Measurements from ENCODE around the gene TTC9B. TPM values are rescaled to one million over a fixed set of nuclear protein-coding genes. Genes with fewer than 3 reads are reported as not detected.

TTC9B gene
- total RNA-seq, 1 donor from 2014 or later: not detected

DNA sequence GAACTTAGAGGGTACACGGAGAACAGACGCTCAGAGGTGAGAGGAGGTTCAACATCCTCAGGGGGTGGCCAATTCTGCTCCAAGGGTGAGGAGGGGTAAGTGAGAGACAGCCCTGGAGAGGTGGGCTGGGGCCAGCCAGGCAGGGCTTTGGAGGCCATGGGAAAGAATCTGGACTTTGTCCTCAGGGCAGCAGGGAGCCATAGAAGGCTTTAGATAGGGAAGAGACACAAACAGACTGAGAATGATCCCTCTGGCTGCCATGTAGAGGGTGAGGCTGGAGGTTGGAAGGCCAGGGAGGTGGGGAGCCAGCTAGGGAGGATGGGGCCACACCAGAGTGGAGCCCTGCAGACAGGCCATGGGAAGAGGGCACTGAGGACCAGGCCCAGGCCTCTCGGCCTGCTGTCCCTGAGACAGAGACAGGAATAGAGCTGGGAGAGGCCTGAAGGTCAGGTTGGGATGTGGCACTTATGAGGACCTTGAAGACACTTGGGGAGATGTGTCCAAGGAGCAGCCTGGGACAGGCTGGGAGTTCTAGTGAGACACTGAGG lies 37.5 kb upstream of the TTC9B start:
- Mint-ChIP-seq H3K36me3 (ENCODE audit: low read depth) (peaks cover 31% of the 10 kb centered on the region), H3K27me3 (no peaks in the 10 kb centered on the region), H3K4me3 (no peak overlapping the region), H3K9me3 (no peaks in the 10 kb centered on the region), H3K4me1 (peaks cover 9% of the 10 kb centered on the region), H3K27ac (no peak overlapping the region)
- DNase-seq: no peak
- intact Hi-C loops (cut with micrococcal nuclease): no loop called here

DNA sequence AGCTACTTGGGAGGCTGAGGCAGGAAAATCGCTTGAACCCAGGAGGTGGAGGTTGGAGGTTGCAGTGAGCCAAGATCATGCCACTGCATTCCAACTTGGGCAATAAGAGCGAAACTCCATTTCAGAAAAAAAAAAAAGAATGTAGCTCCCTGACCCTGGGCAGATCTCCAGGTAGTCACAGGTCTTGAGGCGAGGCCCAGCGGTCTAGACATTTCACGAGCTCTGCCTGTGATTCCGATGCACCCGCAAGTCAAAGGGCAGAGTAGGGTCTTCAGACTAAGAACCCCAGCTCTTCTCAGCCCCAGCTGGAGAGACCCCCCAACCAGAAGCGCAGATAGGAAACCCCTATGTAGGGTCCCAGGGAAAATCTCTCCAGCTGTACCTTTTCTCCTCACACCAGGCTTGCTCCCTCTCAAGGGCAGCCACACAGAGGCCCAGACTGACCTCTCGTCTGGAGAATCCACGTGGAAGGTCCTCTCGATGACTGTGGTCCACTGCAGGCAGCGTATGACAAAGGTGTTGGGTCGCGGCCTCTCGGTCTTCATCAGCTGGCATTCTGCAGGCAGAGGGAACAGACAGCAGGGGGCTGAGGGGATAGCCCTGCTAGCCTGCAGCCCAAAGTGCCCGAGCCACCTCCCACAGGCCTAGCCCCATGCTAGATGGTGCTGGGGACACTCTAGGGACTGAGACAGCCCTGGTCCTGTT lies 36.7 kb upstream of the TTC9B start:
- H3K4me3 Mint-ChIP-seq: no peak overlapping the region
- H3K27me3 Mint-ChIP-seq: no peaks in the 10 kb centered on the region
- DNase-seq: no peak
- intact Hi-C loops (cut with micrococcal nuclease): no loop called here
- peaks cover 31% of the 10 kb centered on the region for H3K36me3 Mint-ChIP-seq (ENCODE audit: low read depth)
- H3K27ac Mint-ChIP-seq: no peak overlapping the region
- H3K4me1 Mint-ChIP-seq: peaks cover 9% of the 10 kb centered on the region
- H3K9me3 Mint-ChIP-seq: no peaks in the 10 kb centered on the region

DNA sequence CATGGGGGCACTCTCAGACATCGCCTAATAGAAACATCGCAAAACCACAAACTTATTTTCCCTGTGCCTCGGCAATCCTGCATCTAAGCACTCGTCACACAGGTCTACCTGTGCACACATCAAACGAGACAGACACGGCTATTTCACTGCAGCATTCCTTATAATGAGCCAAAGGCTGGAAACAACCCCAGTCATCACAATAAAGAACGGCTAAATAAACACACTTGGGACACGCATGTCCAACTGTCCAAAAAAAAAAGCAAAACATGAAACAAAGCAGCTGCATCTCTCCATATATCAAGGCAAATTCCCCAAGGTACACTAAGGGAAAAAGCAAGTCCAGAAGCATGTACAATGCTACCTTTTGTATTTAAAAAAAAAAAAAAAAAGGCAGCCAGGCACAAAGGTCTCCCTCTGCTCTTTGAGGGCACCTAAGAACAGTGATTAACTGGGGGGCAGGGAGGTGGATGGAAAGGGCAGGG lies 35.5 kb upstream of the TTC9B start:
- no peak overlapping the region for H3K27ac Mint-ChIP-seq

DNA sequence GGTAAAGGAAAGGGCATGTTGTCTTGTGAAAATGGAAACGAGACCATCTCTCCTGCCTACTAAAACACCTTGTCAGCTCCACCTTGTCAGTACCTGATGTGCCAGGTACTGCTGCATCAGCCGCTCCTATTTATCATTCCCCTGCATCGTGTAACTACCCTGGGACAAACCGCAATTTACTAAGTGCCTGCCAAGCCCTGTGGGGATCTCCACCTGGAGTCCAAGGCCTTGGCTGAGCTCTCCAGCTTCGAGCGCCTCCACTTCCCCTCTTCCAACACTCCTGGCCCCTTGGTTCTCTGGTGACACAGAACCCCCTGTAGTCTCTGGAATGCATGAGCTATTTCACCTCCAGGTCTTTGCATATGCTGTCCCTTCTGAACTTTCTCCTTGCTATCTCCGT lies 34.2 kb upstream of the TTC9B start:
- Mint-ChIP-seq H3K27me3 (no peaks in the 10 kb centered on the region), H3K4me3 (no peak overlapping the region), H3K27ac (no peak overlapping the region), H3K4me1 (peaks cover 9% of the 10 kb centered on the region), H3K9me3 (no peaks in the 10 kb centered on the region), H3K36me3 (ENCODE audit: low read depth) (peaks cover 35% of the 10 kb centered on the region)
- intact Hi-C loops (cut with micrococcal nuclease): no loop called here
- no peak for DNase-seq

More for the DNA sequence above, 35.5 kb upstream of the TTC9B start:
- Mint-ChIP-seq H3K27me3 (no peaks in the 10 kb centered on the region), H3K36me3 (ENCODE audit: low read depth) (peaks cover 34% of the 10 kb centered on the region), H3K9me3 (no peaks in the 10 kb centered on the region), H3K4me1 (peaks cover 11% of the 10 kb centered on the region), H3K4me3 (no peak overlapping the region)
- DNase-seq: no peak
- intact Hi-C loops (cut with micrococcal nuclease): no loop called here

DNA sequence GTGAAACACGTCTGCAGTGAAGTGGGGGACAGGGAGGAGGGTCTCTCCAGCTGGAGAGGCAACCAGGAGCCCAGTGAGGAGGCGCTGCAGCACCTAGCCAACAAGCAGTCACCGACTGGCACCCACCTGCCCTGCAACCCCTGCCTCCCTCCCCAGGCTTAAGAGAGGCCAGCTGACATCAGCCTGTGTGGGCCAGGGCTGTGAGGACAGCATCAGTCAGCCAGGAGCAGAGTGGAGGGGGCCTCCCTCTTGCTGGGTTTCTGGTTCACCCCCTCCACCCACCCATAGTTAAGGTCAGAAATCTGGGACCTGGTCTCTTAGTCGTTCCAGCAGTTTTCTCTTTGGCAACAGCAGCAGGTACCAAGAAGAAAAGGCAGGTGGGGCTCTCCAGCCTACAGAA lies 33.8 kb upstream of the TTC9B start:
- H3K9me3 Mint-ChIP-seq: no peaks in the 10 kb centered on the region
- intact Hi-C loops (cut with micrococcal nuclease): no loop called here
- DNase-seq: no peak
- H3K4me3 Mint-ChIP-seq: no peak overlapping the region
- H3K27me3 Mint-ChIP-seq: no peaks in the 10 kb centered on the region
- H3K36me3 Mint-ChIP-seq (ENCODE audit: low read depth): peaks cover 35% of the 10 kb centered on the region
- peaks cover 9% of the 10 kb centered on the region for H3K4me1 Mint-ChIP-seq
- no peak overlapping the region for H3K27ac Mint-ChIP-seq

DNA sequence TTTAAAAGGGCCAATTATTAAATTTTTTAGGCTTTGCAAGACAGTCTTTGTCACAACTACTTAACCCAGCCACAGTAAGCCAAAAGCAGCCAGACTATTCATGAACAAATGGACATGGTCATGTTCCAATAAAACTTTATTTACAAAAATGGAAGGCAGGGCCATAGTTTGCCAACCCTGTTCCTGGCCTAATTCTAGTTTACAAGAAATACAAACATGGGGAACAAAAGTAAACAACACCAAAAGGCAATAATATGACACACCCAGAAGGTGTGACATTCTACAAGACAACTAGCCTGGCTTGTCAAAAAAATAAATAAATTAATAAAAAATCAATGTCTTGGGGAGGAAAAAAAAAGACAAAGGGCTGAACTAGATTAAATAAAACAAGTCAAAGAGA lies 33.1 kb upstream of the TTC9B start:
- Mint-ChIP-seq H3K9me3 (no peaks in the 10 kb centered on the region), H3K4me3 (no peak overlapping the region), H3K4me1 (peaks cover 8% of the 10 kb centered on the region), H3K36me3 (ENCODE audit: low read depth) (peaks cover 31% of the 10 kb centered on the region), H3K27ac (no peak overlapping the region), H3K27me3 (no peaks in the 10 kb centered on the region)
- DNase-seq: no peak
- intact Hi-C loops (cut with micrococcal nuclease): no loop called here

DNA sequence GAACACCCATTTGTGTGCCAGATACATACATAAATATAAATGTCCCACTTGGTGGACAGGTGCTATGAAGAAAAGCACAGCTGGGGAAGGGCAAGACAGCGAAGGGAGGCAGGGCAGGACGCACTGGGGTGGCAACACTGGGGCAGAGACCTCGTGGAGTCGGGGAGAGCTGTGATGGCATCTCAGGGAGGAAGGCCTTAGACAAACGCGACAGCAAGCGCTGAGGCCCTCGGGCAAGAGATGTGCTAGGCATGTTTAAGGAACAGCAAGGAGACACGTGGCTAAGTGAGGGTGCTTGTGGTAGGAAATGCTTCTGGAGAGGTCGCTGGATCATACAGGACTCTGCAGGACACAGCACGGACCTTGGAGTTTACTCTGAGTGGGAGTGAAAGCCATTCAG lies 31.6 kb upstream of the TTC9B start:
- Mint-ChIP-seq H3K4me3 (no peak overlapping the region), H3K9me3 (no peaks in the 10 kb centered on the region), H3K27me3 (no peaks in the 10 kb centered on the region), H3K36me3 (ENCODE audit: low read depth) (peaks cover 16% of the 10 kb centered on the region), H3K27ac (no peak overlapping the region), H3K4me1 (peaks cover 8% of the 10 kb centered on the region)
- DNase-seq: no peak
- intact Hi-C loops (cut with micrococcal nuclease): no loop called here

DNA sequence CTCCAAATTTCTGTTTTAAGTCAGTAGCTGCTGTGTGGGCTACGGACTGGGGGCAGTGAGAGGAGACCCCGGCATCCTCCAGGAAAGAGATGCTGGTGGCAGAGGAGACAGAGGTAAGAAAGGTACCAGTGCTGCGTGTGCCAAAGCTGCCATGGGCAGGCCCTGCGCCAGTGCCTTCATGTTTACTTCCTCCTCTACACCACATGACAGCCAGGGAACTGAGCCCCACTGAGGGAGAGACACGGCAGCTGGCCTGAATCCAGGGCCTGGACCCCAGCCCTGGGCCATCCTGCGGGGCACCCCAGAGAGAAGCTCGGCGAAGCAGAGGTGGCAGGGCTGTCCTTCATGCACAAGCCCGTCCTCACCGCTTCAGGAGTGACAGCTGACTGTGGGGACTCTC lies 31.0 kb upstream of the TTC9B start:
- Mint-ChIP-seq H3K27me3 (no peaks in the 10 kb centered on the region), H3K36me3 (ENCODE audit: low read depth) (peaks cover 14% of the 10 kb centered on the region), H3K4me1 (peaks cover 8% of the 10 kb centered on the region), H3K4me3 (no peak overlapping the region), H3K27ac (no peak overlapping the region), H3K9me3 (no peaks in the 10 kb centered on the region)
- intact Hi-C loops (cut with micrococcal nuclease): no loop called here
- no peak for DNase-seq

DNA sequence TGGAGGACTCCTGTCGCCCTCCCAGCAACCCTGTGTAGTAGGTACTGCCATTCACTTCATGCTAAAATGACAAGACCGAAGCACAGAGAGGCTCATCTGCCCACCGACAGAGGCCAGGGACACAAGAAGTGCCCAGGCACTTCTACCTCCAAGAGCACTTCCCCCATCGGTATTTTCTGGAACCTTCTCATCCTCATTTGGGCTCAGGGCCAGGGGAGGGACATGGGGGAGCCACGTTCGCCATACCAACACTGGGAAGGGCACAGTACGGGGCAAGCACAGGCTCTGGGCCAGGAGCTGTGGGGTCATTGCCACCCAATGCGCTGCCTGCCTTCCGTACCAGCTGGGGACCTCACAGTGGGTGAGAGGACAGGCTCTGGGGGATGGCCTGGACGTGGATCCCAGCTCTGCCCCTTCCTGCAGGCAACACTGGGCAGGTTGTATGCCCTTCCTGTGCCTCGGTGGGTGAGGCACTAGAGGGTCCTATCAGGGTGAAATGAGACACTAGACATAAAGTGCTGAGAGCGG lies 29.6 kb upstream of the TTC9B start:
- DNase-seq: no peak
- intact Hi-C loops (cut with micrococcal nuclease): no loop called here
- Mint-ChIP-seq H3K36me3 (ENCODE audit: low read depth) (peaks cover 14% of the 10 kb centered on the region), H3K27me3 (no peaks in the 10 kb centered on the region), H3K27ac (no peak overlapping the region), H3K4me1 (peaks cover 8% of the 10 kb centered on the region), H3K4me3 (no peak overlapping the region), H3K9me3 (no peaks in the 10 kb centered on the region)

DNA sequence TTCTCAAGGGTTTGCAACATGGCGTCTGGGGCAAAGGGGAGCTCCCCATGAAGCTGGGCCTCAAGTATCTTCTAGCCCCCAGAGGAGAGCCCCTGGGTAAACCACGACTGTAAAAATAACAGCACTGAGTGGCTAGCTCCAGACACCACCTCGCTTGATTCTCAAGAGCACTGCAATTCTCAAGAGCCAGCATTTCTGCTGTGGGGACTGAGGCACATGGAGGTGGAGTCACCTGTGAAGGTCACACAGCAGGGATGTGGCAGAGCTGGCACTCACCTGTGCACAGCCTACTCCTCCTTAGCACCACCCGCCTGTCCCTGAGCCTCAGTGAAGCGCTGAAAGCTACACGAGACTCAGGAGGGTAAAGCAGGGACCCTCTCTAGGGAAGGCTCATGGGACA lies 29.0 kb upstream of the TTC9B start:
- H3K36me3 Mint-ChIP-seq (ENCODE audit: low read depth): peaks cover 12% of the 10 kb centered on the region
- H3K27ac Mint-ChIP-seq: no peak overlapping the region
- intact Hi-C loops (cut with micrococcal nuclease): no loop called here
- H3K4me1 Mint-ChIP-seq: peaks cover 5% of the 10 kb centered on the region
- no peaks in the 10 kb centered on the region for H3K9me3 Mint-ChIP-seq
- H3K4me3 Mint-ChIP-seq: no peak overlapping the region
- DNase-seq: no peak
- H3K27me3 Mint-ChIP-seq: no peaks in the 10 kb centered on the region

DNA sequence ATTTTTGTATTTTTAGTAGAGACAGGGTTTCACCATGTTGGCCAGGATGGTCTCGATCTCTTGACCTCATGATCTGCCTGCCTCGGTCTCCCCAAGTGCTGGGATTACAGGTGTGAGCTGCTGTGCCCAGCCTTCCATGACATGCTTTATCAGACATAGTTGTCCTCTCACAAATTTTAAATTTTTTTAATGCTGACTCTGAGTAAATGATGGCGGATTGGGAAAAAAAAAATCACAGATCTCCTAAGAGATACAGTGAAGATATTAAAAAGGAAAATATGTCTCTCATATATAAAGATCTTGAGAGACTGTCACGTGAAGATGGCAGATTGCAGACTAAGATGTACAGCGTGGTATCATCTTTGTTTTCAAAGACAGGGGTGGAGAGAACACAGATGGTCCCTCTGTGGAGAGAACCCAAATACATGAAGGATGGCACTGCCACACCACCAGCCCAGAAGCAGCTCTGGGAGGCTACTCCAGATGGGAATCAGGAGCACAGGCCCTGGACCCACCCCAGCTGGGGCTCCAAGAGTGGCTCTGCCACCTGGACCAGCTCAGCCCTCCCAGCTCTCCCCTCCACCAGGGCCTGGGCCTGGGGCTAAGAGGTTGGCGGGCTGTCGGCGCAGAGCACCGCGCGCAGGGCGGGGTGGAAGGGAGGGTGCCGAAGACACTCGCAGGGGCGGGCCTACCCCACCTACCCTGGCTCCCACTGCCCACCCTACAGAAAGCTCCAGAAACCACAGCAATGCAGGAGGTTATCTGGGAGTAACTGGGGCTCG lies 28.3 kb upstream of the TTC9B start:
- Mint-ChIP-seq H3K36me3 (ENCODE audit: low read depth) (peaks cover 15% of the 10 kb centered on the region), H3K4me1 (peaks cover 2% of the 10 kb centered on the region), H3K4me3 (no peak overlapping the region), H3K27ac (no peak overlapping the region), H3K9me3 (no peaks in the 10 kb centered on the region), H3K27me3 (no peaks in the 10 kb centered on the region)
- no peak for DNase-seq
- intact Hi-C loops (cut with micrococcal nuclease): no loop called here

DNA sequence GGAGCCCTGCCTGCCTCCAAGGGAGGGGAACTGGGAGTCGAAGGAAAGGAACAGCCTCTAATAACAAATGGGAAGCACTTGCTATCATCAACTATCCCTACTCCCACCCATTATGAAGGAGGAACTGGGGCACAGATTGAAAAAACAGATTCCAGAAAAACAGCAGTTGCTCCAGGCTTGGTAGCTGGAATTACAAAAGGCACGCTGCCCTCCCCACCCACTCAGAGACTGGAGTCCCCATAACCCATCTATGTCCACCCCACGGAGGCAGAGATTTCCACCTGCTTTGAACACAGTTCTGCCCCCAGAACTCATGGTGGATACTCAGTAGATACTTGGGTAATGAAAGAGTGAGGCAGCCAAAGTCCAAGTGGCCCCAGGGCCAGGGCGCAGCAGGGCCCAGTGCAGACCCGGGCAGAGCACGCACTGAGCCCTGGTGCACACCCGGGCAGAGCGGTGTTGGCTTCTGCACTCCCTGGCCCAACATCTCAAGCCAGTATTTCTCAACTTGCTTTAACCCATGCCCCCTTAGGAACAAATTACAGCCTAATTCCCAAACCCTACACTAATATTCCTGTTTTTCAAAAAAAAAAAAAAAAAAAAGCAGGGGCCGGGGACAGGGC lies 27.4 kb upstream of the TTC9B start:
- H3K36me3 Mint-ChIP-seq (ENCODE audit: low read depth): peaks cover 20% of the 10 kb centered on the region
- H3K4me1 Mint-ChIP-seq: peaks cover 2% of the 10 kb centered on the region
- H3K9me3 Mint-ChIP-seq: no peaks in the 10 kb centered on the region
- no peak overlapping the region for H3K27ac Mint-ChIP-seq
- no peak overlapping the region for H3K4me3 Mint-ChIP-seq
- no peak for DNase-seq
- no peaks in the 10 kb centered on the region for H3K27me3 Mint-ChIP-seq
- intact Hi-C loops (cut with micrococcal nuclease): no loop called here

DNA sequence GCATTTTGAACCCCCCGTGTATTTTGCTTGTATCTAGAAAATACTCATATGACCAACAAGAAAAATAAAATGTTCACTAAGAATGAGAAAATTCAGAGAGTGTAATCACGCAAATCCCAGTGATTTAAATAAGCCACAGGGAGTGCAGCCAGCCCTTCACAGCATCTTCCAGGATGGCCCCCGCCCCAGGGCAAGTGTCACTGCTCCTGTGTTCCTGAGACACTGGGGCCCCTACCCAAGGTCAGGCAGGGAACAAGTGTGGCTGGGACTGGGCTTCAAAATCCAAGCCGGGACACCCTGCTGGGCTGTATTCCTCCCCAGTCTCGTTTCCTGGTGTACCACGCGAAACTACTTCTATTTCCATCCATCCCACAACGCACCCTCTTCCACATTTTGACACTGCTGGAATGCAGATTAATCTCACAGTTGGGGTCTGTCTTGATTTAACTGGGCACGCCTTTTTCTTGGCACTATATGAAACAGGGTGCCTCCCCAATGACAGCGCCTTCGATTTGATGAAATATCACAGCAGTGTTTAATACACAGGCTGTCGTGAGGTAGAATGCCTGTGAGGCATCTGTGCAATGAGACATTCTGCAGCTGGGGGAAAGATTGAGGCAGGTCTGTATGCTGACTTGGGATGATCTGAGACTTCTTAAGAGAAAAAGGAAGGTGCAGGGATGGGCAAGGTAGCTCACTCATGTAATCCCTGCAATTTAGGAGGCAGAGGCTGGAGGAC lies 26.6 kb upstream of the TTC9B start:
- H3K27me3 Mint-ChIP-seq: no peaks in the 10 kb centered on the region
- peaks cover 16% of the 10 kb centered on the region for H3K36me3 Mint-ChIP-seq (ENCODE audit: low read depth)
- intact Hi-C loops (cut with micrococcal nuclease): no loop called here
- H3K27ac Mint-ChIP-seq: no peak overlapping the region
- no peak overlapping the region for H3K4me3 Mint-ChIP-seq
- H3K9me3 Mint-ChIP-seq: no peaks in the 10 kb centered on the region
- peaks cover 1% of the 10 kb centered on the region for H3K4me1 Mint-ChIP-seq
- DNase-seq: no peak
